Stimulated activated CD8-positive, alpha-beta memory T cell treated with anti-CD3 and anti-CD28 coated beads, Interleukin-12 subunit alpha, Interleukin-12 subunit beta, amount 100 ng/mL, for 1 hour (primary cell): ENCODE data around the gene GSDMA.

Experiments
- DNase-seq: peaks from one replicate; pipeline ENCODE4 v3.0.0-alpha.2; 2020; ENCODE audit warnings: low read depth

Gene GSDMA

DNA sequence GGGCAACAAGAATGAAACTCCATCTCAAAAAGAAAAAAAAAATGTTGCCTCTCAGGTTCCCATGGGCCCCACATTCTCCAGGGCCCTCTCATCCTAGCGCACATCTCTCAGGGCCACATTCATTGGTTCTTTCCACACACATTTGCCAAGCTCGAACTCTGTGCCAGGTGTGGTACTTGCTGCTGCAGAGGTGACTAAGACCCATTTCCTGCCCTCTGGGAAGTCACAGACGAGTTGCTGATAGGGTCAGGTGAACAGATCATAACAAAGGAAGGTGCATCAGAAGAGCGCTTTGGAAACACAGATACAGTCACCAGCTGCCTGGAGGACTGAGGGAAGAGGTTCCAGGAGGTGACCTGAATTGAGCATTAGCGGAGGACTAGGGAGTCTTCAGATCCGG is 1.0 kb downstream of the GSDMA start:
- peak; percentile 35 for DNase-seq

GRCh38 chr17:39965017-39965699 is 2.4 kb downstream of the GSDMA start:
- DNase-seq, result no peak

- DNase-seq, result no peak
Observed at GRCh38 chr17:39966771-39967170, 4.0 kb downstream of the GSDMA start.

- no peak for DNase-seq
Observed at GRCh38 chr17:39968761-39969160, 6.0 kb downstream of the GSDMA start.

DNA sequence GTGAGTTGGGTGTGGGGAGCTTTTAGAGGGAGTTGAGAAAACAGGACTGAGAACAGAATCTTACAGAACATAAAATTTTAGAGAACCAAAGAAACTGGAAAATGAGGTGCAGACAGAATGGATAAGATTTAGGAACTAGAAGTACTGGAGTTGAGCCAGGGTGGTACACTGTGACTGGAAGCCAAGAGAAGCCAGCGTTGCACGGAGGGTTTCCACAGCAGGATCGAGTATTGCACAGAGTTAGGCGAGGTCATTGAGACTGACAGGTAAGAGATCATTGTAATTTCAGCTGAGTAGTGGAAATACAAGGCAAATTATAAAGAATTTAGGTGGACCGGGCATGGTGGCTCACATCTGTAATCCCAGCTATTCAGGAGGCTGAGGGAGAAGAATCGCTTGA is 6.6 kb downstream of the GSDMA start:
- no peak for DNase-seq

- DNase-seq, result no peak
Observed at GRCh38 chr17:39970157-39970692, 7.4 kb downstream of the GSDMA start.

DNA sequence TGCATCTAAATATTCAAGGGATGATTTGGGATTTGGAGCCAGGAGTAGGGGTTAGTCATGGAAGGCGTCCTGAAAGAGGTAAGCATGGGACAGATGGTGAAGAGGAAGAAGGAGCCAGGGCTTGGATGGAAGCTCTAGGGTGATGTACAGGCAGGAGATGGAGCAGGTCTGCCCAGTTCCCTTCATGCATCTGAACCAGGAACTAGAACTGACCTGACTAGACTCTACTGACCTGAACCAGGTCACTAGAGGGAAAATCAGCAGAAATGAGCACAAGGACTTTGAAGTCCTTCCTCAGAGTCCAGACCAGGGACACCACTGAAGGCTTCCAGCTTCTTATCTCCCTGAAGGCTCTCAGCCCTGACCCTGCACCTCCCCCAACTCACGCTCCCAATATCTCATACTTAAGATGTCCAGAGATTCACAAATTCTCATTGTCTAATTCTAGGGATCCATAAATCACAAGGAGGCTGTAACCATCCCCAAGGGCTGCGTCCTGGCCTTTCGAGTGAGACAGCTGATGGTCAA is 8.3 kb downstream of the GSDMA start:
- DNase-seq, result no peak

DNA sequence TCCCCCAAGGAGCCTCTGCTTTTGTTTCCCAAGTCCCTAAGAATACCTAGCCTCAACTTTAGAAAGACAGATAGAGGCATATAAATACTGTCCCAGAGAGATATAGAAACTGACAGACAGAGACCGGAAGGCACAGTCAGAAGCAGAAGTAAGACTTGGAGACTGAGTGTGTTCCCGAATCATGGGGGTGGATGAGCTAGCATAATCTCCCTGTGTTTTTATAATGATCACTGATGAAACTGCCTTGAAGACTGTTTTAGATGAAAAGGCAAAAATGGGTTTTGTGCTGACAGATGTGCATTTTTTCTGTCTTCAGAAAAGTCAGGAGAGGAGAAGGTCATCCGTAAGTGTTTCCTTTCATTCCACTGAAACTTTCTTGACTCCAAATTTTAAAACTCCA is 9.5 kb downstream of the GSDMA start:
- DNase-seq, result no peak

DNA sequence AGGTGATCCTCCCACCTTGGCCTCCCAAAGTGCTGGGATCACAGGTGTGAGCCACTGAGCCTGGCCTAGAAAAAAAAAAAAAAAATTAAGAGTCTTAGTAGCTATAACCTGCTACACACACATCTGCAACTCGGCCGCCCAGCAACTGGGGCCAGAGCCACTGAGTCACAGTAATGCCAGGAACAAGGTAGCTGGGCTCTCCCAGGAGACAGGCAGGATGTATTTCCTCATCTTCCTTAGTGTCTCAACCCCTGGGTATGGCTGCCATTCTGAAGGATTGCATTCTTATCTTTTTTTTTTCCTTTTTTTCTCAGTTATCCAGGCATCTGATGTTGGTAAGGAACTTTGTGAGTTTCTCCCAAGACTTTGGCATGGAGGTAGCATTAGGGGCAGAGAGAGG is 10.7 kb downstream of the GSDMA start:
- no peak for DNase-seq

- DNase-seq, result no peak
Observed at GRCh38 chr17:39974433-39974832, 11.6 kb downstream of the GSDMA start.

DNA sequence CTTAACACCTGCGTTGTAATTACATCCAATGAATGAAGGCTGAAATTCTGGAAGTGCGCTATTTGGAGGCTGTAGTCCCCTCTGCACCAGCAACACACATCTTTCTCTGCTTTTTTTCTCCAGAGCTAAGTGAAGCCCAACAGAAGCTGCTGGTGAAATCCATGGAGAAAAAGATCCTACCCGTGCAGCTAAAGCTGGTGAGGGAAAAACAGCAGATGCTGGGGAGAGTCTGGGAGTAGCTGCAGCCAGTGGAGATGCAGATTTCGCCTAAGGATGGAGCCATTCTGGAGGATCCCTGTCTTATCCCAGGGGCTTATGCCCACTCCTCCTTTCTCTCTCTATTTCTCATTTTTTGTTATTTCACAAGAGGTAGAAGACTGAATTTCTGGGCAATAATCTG is 13.0 kb downstream of the GSDMA start:
- no peak for DNase-seq

- DNase-seq, result no peak
Observed at GRCh38 chr17:39979016-39979670, 16.3 kb downstream of the GSDMA start.

- no peak for DNase-seq
Observed at GRCh38 chr17:39979893-39980350, 17.1 kb downstream of the GSDMA start.

DNA sequence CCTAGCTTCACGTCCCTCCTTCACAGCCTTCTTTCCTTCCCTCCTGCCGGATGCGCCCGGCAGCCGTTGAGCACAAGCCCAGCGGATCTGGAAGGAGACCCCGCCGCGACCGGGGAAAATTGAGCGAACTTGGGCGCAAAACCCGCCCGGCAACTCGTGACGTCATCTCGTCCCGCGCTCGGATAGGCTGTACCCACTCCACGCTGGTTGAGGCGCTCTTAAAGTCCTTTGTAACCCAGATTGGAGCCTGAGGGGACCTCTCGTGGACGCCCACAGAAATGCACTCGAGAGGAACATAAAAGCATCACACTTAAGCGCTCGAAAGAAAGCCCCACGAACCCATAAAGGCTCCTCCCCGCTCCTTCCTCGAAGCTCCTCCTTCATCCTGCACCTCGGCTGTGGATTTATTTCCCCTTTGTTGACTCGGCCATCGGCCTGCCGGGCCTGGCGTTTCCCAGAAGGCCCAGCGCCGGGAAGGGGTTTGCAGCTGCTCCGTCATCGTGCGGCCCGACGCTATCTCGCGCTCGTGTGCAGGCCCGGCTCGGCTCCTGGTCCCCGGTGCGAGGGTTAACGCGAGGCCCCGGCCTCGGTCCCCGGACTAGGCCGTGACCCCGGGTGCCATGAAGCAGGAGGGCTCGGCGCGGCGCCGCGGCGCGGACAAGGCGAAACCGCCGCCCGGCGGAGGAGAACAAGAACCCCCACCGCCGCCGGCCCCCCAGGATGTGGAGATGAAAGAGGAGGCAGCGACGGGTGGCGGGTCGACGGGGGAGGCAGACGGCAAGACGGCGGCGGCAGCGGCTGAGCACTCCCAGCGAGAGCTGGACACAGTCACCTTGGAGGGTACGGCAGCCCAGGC is 17.8 kb downstream of the GSDMA start, which contains the start of gene PSMD3:
PSMD3 (plus strand) TSS at position 457 of the 856 bp plus-strand sequence; CDS start at position 621, 164 bp downstream.
- peak; percentile 96 for DNase-seq

DNA sequence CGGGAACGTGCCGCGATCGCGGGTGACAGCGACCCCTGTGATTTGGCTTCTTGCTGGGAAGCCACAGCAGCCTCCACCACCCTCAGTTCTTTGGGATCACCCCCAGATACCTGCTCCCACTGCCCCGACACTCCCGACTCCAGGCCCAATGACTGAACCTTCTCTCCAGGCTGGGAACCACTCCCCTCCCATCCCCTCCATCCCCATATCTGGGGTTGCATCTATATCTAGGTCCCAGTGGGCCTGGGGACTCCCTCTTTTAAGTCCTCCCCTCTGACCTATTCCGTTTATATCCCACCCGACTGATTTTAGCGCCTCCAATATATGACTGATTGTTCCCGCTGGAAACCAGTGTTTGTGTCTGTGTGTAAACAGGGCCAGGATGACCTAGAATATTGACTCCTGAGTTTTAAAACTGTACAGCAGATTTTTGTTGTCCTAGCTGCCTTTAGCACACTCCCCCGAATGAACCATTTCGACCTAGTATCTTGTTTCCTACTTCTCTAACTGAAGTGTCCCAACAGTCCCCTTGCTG is 18.5 kb downstream of the GSDMA start:
- DNase-seq, result no peak

- no peak for DNase-seq
Observed at GRCh38 chr17:39981766-39982375, 19.1 kb downstream of the GSDMA start.

- no peak for DNase-seq
Observed at GRCh38 chr17:39988206-39988810, 25.5 kb downstream of the GSDMA start.

DNA sequence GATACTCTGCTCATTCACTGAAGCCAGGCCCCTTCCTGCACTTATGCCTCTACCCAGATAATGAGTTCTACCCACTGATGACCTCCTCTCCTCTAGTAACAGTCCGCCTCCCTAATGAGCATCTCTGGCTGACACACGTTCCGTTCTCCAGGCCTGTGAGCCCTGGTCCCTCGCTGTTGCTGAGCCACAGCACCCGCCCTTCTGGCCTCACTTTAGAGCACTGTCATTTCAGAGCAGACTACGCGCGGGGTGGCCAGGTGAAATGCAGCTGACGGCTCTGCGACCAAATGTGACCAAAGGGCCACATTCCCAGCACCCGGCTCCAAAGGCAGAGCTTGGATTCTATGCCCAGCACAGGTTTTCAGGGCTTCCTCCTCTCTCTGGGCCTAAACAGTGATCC is 31.6 kb downstream of the GSDMA start:
- no peak for DNase-seq

DNA sequence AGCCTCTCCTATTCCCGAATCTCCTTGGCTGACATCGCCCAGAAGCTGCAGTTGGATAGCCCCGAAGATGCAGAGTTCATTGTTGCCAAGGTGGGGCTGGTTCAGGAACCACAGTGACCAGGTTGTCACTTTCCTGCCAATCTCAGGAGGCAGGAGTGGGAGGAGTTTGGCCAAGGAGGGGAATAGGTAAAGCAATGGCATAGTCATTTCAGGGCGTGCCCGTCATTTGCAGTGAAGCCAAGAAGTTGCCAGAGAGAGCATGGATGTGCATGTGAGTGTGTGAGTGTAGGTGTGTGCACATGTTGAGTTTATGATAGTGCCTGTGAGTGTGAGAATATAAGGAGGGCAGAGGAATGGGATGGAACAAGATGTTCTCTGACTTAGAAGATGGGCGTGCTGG is 32.6 kb downstream of the GSDMA start:
- no peak for DNase-seq

DNA sequence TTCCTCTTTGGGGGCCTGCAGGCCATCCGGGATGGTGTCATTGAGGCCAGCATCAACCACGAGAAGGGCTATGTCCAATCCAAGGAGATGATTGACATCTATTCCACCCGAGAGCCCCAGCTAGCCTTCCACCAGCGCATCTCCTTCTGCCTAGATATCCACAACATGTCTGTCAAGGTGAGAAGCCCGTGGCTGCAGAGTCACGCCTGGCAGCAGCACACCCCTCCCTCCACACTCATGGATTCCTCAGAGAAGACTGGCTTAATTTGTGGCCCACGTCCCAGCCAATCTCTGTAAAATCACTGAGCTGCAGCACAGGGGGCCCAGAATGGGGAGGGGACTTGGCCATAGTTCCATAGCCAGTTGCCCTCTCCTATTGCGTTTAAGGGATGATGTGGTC is 33.4 kb downstream of the GSDMA start:
- DNase-seq, result no peak

- DNase-seq, result no peak
Observed at GRCh38 chr17:39996800-39997199, 34.0 kb downstream of the GSDMA start.
